H54 (cell line): ENCODE results near the gene PCDHGC5.
A peak's percentile ranks its signal among the peaks of the same experiment; 100 is the strongest.

Source experiments
- DNase-seq: peaks from one replicate; pipeline ENCODE4 v3.0.0; 2011; ENCODE audit warnings: low spot score, mixed read lengths; ENCODE audit not compliant: insufficient read length
- FAIRE-seq: peaks from 3 replicates; lab custom pipeline; 2011; peaks lifted over from hg19 to GRCh38; lab: Jason Lieb, UNC
- POLR2A ChIP-seq: IDR thresholded peaks from 2 replicates; pipeline ENCODE4 v1.6.1; 2011; ENCODE audit warnings: low read depth, mild to moderate bottlenecking, low read length

Gene PCDHGC5

DNA sequence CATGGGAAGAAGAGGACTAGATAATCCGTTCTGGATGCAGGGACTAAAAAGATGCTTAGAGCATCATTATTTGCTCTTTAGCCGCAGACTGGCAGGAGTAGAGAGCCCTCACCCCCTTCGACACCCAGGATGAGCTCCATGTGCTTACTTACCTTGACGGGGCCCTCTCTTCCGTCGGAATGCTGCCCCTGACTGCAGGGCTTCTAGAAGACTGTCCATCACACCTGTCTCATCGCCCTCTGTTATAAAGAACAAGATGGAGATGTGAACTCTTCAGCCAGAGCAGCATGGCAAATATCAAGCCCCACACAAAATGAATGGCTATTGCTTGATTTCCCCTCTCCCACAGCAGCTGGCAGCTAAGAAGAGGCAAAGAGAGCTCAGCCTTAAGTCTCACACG lies 35.1 kb downstream of the PCDHGC5 start:
- no peak for FAIRE-seq
- no peak for TF ChIP-seq POLR2A
- DNase-seq, result no peak

DNA sequence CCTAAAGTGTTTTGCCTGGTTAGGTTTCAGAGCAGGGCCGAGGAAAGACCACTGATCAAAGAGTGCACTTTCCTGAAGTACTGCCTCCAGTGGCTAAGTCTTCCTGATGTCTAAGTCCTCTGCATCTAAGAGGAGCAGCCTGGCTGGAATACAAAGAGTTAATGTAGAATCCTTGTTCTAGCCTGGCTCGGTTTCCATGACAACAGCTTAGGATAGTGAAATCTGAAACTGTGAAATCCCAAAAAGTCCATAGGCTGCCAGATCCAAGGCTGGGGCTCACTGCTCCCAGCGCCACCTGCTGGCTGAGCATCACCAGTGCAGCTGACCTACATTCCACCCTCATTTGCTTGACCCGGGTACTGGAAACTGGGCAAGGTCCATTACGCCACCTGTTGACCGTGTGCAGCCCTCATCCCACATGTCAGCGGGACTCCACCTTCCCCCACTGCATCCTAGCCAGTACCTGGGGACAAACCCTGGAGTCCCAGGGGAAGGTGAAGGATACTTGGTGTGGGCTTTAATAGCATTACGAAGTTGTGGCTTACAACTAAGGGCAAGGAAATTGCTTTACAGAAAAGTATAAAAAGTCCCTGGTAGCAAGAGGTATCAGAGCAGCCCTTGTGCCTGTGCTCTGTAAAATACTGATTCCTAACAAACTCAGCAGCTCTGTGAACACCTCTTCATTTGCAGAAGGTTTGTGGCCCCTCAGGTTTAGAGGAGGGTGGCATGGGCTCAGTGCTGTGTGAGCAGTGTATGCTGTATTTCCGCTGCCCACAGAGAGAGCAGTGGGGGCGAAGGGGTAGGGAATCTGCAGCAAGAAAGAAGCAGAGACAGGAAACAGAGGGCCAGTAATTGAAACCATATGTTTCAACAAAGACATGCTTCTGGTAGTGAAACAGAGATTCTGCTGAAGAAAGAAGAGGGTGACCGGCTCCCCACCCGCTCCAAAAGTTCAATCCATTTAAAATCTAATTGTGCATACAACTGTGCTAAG lies 36.0 kb downstream of the PCDHGC5 start:
- DNase-seq (peak; percentile 83), FAIRE-seq (peak; percentile 80)
- no peak for TF ChIP-seq POLR2A

DNA sequence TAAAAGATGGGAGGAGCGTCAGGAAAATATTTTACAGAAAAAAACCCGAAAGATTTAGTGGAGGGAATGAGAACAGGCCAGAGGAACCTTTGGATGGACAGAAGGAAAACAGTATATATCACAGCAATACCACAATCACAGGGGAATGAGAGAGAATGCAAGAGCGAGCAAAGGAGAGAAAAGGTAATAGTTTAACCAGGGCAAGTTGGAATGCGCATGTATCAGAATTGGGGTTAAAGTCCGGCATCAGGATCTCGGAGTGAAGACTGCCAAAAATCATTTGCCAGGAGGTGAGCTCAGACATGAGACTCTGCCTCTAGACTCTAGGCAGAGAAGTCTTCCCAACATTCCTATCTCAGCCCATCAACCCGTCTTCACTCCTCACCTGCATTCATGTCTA lies 36.8 kb downstream of the PCDHGC5 start:
- TF ChIP-seq POLR2A, result no peak
- FAIRE-seq (no peak), DNase-seq (no peak)

DNA sequence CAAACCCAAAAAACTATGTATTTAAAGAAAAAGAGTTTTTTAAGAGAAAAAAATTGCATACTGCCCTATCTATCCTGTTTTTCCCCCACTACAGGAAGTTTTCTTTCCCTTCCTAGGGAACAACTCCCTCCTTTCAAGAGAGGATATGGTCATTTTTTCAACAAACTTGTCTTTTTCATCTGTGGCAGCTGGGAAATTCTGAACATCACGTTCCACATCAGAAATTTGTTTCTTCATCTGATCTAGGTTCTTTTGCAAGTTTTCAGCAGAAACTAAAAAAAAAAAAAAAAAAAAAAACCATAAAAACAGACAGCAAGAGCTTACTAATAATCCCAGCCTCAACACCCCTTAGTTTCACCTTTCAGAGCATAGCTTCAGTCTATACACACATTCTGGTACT lies 38.5 kb downstream of the PCDHGC5 start:
- DNase-seq (no peak), FAIRE-seq (no peak)
- no peak for TF ChIP-seq POLR2A

DNA sequence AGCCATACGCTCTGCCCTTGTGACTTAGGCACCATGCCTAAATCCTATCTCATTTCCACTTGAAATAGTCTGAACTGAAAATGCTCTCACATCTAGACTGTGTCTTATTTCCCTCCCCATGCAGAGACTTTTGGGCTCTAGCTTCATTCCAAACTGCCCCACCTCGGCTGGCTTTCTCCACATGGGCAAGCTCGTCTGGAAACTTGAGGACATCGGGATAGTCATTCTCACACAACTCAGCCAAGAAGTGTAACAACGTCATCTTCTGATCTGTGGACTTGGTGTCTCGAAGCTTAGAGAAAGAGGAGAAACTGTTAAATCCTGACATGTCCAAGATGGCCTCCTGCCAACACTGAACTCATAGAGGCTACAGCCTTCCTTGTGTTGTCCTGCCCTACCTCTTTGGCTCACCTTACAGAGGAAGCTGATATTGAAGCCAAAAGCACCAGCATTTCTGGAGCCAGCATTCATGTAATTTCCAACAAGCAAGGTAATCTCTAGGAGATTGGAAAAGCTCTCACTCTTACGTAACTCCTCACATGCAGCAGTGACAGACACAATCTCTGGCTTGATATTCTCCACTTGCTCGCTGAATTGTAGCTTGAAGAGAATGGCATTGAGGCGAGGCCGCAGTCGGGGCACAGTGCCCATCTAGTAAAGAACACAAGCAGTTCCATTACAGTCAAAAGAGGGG lies 39.6 kb downstream of the PCDHGC5 start:
- no peak for DNase-seq
- FAIRE-seq, result no peak
- no peak for TF ChIP-seq POLR2A

DNA sequence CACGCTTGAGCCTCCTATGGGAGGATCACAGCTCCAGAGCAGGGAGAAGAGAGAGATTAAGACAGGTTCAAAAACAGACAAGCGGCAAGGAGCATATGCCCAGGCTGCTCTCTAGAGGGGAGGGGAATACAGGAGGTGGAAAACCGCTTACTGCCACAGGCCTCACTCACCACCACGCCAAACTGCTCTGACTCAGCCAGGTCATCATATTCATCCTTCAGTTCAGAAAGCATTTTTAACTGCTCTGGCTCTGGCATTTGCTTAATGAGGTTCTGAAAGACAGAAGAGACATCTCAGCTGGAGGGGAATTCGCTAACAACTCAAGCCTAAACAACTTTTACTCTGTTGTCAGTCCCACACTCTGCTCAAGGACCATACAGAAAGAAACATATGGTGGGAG lies 40.1 kb downstream of the PCDHGC5 start:
- no peak for TF ChIP-seq POLR2A
- FAIRE-seq (no peak), DNase-seq (no peak)

DNA sequence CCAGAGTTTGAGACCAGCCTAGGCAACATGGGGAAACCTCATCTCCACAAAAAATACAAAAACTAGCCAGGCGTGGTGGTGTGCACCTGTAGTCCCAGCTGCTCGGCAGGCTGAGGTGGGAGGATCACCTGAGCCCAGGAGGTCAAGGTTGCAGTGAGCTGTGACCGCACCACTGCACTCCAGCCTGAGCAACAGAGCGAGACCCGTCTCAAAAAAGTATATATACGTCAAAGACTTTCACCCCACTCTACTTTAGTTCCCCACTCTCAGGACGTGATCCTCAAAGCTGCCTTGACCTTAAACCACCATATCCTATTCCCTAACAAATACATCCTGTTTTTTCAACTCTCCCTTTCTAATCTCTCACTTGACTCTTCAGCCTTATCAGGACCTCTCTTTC lies 41.0 kb downstream of the PCDHGC5 start:
- FAIRE-seq (no peak), DNase-seq (no peak)
- TF ChIP-seq POLR2A, result no peak

DNA sequence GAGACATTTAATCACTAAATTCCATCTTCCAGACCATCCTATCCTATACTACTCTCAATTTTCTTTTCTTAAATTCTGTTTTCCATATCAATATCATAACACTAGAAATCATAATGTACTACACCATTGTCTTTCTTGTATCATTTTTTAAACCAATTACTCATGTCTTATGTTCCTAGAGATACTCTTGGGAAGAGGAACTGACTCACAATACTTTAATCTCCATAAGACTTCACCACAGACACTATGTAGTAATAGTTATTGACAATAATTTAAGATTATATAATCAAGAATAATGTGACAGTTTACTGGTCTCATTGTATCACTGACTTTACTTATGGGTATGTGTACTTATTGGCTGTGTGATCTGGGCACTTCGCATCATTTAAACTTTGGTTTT lies 43.8 kb downstream of the PCDHGC5 start:
- no peak for FAIRE-seq
- no peak for TF ChIP-seq POLR2A
- no peak for DNase-seq

DNA sequence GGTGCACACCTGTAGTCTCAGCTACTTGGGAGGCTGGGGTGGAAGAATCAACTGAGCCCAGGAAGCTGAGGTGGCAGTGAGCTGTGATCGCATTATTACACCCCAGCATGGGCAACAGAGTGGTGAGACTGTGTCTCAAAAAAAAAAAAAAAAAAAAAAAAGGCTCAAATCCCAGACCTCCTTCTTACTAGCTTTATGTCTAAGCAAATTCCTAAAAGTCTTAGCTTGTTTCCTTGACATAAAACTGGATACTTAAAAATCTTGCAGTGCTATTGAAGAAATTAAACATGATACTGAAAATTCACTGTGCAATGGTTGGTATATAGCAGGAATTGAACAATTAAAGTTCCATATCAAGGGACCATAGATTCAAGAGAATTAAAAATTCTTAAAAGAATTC lies 45.0 kb downstream of the PCDHGC5 start:
- FAIRE-seq (no peak), DNase-seq (no peak)
- no peak for TF ChIP-seq POLR2A

DNA sequence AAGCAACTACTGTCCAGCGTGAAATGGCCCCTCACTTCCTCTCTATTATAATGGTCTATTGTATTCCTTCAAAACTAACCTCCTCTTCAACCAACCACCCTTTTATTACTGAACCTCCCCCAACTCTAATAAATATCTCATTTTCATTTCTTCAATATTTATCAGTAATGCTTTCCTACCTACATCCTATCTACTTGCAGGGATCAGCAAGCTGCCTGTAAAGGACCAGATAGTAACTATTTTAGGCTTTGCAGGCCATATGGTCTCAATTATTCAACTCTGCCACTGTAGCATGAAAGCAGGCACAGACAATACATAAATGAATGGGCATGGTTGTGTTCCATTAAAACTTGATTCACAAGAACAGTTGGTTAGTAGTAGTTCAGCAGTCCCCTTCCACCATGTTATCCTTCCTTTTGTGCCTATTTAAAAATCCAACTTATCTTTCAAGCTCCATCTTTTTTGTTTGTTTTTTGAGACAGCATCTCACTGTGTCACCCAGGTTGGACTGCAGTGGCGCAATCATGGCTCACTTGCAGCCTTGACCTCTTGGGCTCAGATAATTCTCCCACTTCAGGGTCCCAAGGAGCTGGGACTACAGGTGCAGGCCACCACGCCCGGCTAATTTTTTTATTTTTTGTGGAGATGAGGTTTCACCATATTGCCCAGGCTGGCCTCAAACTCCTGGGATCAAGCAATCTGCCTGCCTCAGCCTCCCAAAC lies 45.8 kb downstream of the PCDHGC5 start:
- DNase-seq (no peak), FAIRE-seq (no peak)
- no peak for TF ChIP-seq POLR2A
